ENCODE measurements around the gene GALNT6.

- TF ChIP-seq CTCF (IDR thresholded peaks at IDR 0.05; ENCODE audit: poor library complexity) (no peak), EZH2 (IDR thresholded peaks at IDR 0.05; ENCODE audit: borderline replicate concordance) (no peak)
Measured at GRCh38 chr12:51419425-51420193, 28.4 kb upstream of the GALNT6 start.

Measured in hepatocyte (in vitro differentiated cells).